Hematopoietic multipotent progenitor cell (in vitro differentiated cells): Measurements from ENCODE around the gene GPR12. TPM values are rescaled to one million over a fixed set of nuclear protein-coding genes. Genes with fewer than 3 reads are reported as not detected.
"Not testable (repeated sequence)": the region's sequence is repeated elsewhere in the genome, so short reads cannot be mapped to it uniquely, and the experiment has no call there.

ENCODE experiments used
- DNase-seq, 3 donors: peaks; one replicate each; pipeline ENCODE4 v3.0.0-alpha.2; 2011 to 2015; ENCODE audit warnings: low read depth in 2 of 3, low spot score in 2 of 3
- total RNA-seq: library from RNA; depleted of rRNA; stranded (reverse); fragments of >200 nt; gene quantifications from one replicate; pipeline ENCODE4 v1.2.3, GENCODE V29; 2012

Gene GPR12
- total RNA-seq, 1 donor, result 0.81 TPM

GRCh38 chr13:26749905-26750304, 10.7 kb downstream of the GPR12 start:
- no peak for DNase-seq

GRCh38 chr13:26749285-26749684, 11.3 kb downstream of the GPR12 start:
- no peak for DNase-seq

- no peak for DNase-seq
Observed at GRCh38 chr13:26747706-26748105, 12.9 kb downstream of the GPR12 start.

- DNase-seq, result no peak
Observed at GRCh38 chr13:26743971-26744370, 16.6 kb downstream of the GPR12 start.

- DNase-seq, result no peak
Observed at GRCh38 chr13:26742691-26743358, 17.8 kb downstream of the GPR12 start.

- DNase-seq, result no peak
Observed at GRCh38 chr13:26735677-26736076, 24.9 kb downstream of the GPR12 start.

- DNase-seq, result no peak
Observed at GRCh38 chr13:26727633-26728032, 33.0 kb downstream of the GPR12 start.

GRCh38 chr13:26727122-26727521, 33.5 kb downstream of the GPR12 start:
- DNase-seq, result no peak

- DNase-seq, result no peak
Observed at GRCh38 chr13:26726684-26727083, 33.9 kb downstream of the GPR12 start.

- DNase-seq, result not testable (repeated sequence)
Observed at GRCh38 chr13:26723620-26724019, 37.0 kb downstream of the GPR12 start.

GRCh38 chr13:26722321-26722720, 38.3 kb downstream of the GPR12 start:
- no peak for DNase-seq

- peak in 2 of 3 donors; percentile 72 to 79 for DNase-seq
Observed at GRCh38 chr13:26721251-26722121, 39.1 kb downstream of the GPR12 start.

GRCh38 chr13:26719356-26719945, 41.1 kb downstream of the GPR12 start:
- peak in 2 of 3 donors; percentile 83 to 94 for DNase-seq

GRCh38 chr13:26718872-26719271, 41.7 kb downstream of the GPR12 start:
- no peak for DNase-seq

- DNase-seq, result no peak
Observed at GRCh38 chr13:26718146-26718545, 42.4 kb downstream of the GPR12 start.

- DNase-seq, result no peak
Observed at GRCh38 chr13:26716984-26717383, 43.6 kb downstream of the GPR12 start.

- DNase-seq, result no peak
Observed at GRCh38 chr13:26713341-26713740, 47.2 kb downstream of the GPR12 start.

- no peak for DNase-seq
Observed at GRCh38 chr13:26711211-26711610, 49.4 kb downstream of the GPR12 start.

- DNase-seq, result no peak
Observed at GRCh38 chr13:26710166-26710565, 50.4 kb downstream of the GPR12 start.

- DNase-seq, result no peak
Observed at GRCh38 chr13:26709461-26709860, 51.1 kb downstream of the GPR12 start.

- DNase-seq, result no peak
Observed at GRCh38 chr13:26708007-26708297, 52.6 kb downstream of the GPR12 start.
